Activated CD4-positive, alpha-beta T cell treated with anti-CD3 and anti-CD28 coated beads, Interleukin-2, amount 50 U/mL, for 24 hours (primary cell): Measurements from ENCODE around the gene ABHD14A.

Experiments used
- DNase-seq, 2 donors: peaks; one replicate each; pipeline ENCODE4 v3.0.0-alpha.2; 2020; ENCODE audit warnings: low read depth in 1 of 2, low spot score in 1 of 2

The ABHD14A gene

GRCh38 chr3:51940648-51941462 lies 34.0 kb upstream of the ABHD14A start:
- no peak for DNase-seq

- no peak for DNase-seq
Observed at GRCh38 chr3:51941463-51941797, 33.4 kb upstream of the ABHD14A start.

- peak; percentile 97 to 99 for DNase-seq
Observed at GRCh38 chr3:51941798-51942602, 32.9 kb upstream of the ABHD14A start, which contains the start of the genes PARP3 and RRP9. PARP3 (plus strand) TSS chr3:51942363; CDS start chr3:51943356, 993 bp downstream. RRP9 (minus strand) TSS chr3:51941904; CDS start chr3:51941867, 37 bp downstream.

- peak; percentile 24 to 51 for DNase-seq
Observed at GRCh38 chr3:51942603-51943450, 32.0 kb upstream of the ABHD14A start.

- no peak for DNase-seq
Observed at GRCh38 chr3:51943451-51944391, 31.1 kb upstream of the ABHD14A start.

- no peak for DNase-seq
Observed at GRCh38 chr3:51944451-51945021, 30.3 kb upstream of the ABHD14A start.

- no peak for DNase-seq
Observed at GRCh38 chr3:51945031-51945840, 29.6 kb upstream of the ABHD14A start.

- no peak for DNase-seq
Observed at GRCh38 chr3:51945926-51946705, 28.7 kb upstream of the ABHD14A start.

- DNase-seq: no peak
Observed at GRCh38 chr3:51946796-51947195, 28.1 kb upstream of the ABHD14A start.

- no peak for DNase-seq
Observed at GRCh38 chr3:51947215-51947900, 27.5 kb upstream of the ABHD14A start.

GRCh38 chr3:51948016-51948580 lies 26.8 kb upstream of the ABHD14A start:
- DNase-seq: no peak

GRCh38 chr3:51949121-51949520 lies 25.7 kb upstream of the ABHD14A start:
- no peak for DNase-seq

GRCh38 chr3:51950899-51951298 lies 24.0 kb upstream of the ABHD14A start:
- no peak for DNase-seq

- DNase-seq: no peak
Observed at GRCh38 chr3:51953445-51953844, 21.4 kb upstream of the ABHD14A start.

GRCh38 chr3:51954105-51954504 lies 20.8 kb upstream of the ABHD14A start:
- no peak for DNase-seq

GRCh38 chr3:51954713-51955112 lies 20.2 kb upstream of the ABHD14A start:
- no peak for DNase-seq

GRCh38 chr3:51955175-51955892 lies 19.5 kb upstream of the ABHD14A start, which contains the start of gene GPR62:
GPR62 (plus strand) TSS chr3:51955381; CDS start chr3:51955653, 272 bp downstream.
- no peak for DNase-seq
